Loucy (cell line): ENCODE data around the gene ARHGAP10.

Source experiments
- EZH2phosphoT487 ChIP-seq: fragments of 200-600 bp; IDR thresholded peaks from 2 replicates; pipeline ENCODE4 v1.6.1; 2018; ENCODE audit warnings: antibody characterized with exemption, mild to moderate bottlenecking, moderate library complexity, borderline replicate concordance
- TF ChIP-seq, protein P1 (sequence below): fragments of 200-600 bp; sonication (generic); conservative IDR thresholded peaks from 2 replicates; pipeline ENCODE4 v1.5.1; 2014; ENCODE audit warnings: mild to moderate bottlenecking, antibody characterized with exemption, low read length

DNA sequence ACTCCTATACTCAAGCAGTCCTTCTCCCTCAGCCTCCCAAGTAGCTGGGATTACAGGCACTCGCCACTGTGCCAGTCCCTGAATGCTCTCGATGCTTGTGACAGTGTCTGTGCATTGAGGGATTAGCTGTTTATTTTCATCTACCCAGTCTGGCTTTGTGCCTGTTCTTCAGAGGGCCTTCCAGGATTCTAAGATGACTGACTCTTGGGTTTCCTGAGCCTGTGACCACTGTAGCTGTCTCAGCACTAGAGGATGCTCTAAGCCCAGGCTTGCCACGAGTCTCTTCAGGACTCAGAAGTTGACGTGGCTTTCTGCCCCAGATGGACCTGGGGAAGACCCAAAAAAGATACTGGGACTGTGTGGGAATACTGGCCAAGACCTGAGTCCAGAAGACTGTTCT is 201.4 kb downstream of the ARHGAP10 start:
- TF ChIP-seq, protein P1, sequence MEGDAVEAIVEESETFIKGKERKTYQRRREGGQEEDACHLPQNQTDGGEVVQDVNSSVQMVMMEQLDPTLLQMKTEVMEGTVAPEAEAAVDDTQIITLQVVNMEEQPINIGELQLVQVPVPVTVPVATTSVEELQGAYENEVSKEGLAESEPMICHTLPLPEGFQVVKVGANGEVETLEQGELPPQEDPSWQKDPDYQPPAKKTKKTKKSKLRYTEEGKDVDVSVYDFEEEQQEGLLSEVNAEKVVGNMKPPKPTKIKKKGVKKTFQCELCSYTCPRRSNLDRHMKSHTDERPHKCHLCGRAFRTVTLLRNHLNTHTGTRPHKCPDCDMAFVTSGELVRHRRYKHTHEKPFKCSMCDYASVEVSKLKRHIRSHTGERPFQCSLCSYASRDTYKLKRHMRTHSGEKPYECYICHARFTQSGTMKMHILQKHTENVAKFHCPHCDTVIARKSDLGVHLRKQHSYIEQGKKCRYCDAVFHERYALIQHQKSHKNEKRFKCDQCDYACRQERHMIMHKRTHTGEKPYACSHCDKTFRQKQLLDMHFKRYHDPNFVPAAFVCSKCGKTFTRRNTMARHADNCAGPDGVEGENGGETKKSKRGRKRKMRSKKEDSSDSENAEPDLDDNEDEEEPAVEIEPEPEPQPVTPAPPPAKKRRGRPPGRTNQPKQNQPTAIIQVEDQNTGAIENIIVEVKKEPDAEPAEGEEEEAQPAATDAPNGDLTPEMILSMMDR = peak; percentile 36
- TF ChIP-seq EZH2phosphoT487 = no peak
